NCI-H748 treated with DMSO at 0.1 percent for 48 hours (cell line): Measurements from ENCODE around the gene IFTAP.
"Not testable (repeated sequence)": the region's sequence is repeated elsewhere in the genome, so short reads cannot be mapped to it uniquely, and the experiment has no call there.

ENCODE experiments used
- DNase-seq: peaks from one replicate; lab custom pipeline; 2025; lab: John Stamatoyannopoulos, UW

IFTAP gene

GRCh38 chr11:36638556-36638955, 44.3 kb downstream of the IFTAP start:
- DNase-seq, result no peak

- no peak for DNase-seq
Observed at GRCh38 chr11:36657610-36658267, 63.4 kb downstream of the IFTAP start.

GRCh38 chr11:36661359-36661758, 67.1 kb downstream of the IFTAP start:
- not testable (repeated sequence) for DNase-seq

GRCh38 chr11:36672815-36673450, 78.6 kb downstream of the IFTAP start:
- DNase-seq, result peak; percentile 23

GRCh38 chr11:36679547-36679946, 85.2 kb downstream of the IFTAP start:
- not testable (repeated sequence) for DNase-seq

- no peak for DNase-seq
Observed at GRCh38 chr11:36683818-36684217, 89.5 kb downstream of the IFTAP start.

GRCh38 chr11:36684840-36685801, 90.8 kb downstream of the IFTAP start:
- no peak for DNase-seq

GRCh38 chr11:36688132-36688531, 93.8 kb downstream of the IFTAP start:
- no peak for DNase-seq

- DNase-seq, result no peak
Observed at GRCh38 chr11:36688571-36689291, 94.4 kb downstream of the IFTAP start.

GRCh38 chr11:36689442-36689841, 95.1 kb downstream of the IFTAP start:
- no peak for DNase-seq

GRCh38 chr11:36692704-36693103, 98.4 kb downstream of the IFTAP start:
- no peak for DNase-seq

- DNase-seq, result no peak
Observed at GRCh38 chr11:36693139-36693843, 99.0 kb downstream of the IFTAP start.

GRCh38 chr11:36695111-36695510, 100.8 kb downstream of the IFTAP start:
- no peak for DNase-seq

GRCh38 chr11:36695571-36695970, 101.3 kb downstream of the IFTAP start:
- no peak for DNase-seq

- no peak for DNase-seq
Observed at GRCh38 chr11:36696550-36696949, 102.2 kb downstream of the IFTAP start.

- no peak for DNase-seq
Observed at GRCh38 chr11:36699271-36699670, 105.0 kb downstream of the IFTAP start.

- DNase-seq, result no peak
Observed at GRCh38 chr11:36700246-36700645, 105.9 kb downstream of the IFTAP start.

GRCh38 chr11:36702330-36703054, 108.2 kb downstream of the IFTAP start:
- DNase-seq, result peak; percentile 48

- DNase-seq, result no peak
Observed at GRCh38 chr11:36703055-36703404, 108.7 kb downstream of the IFTAP start.
